HG03159 (cell line): Measurements from ENCODE around the gene C11orf24.
"Not testable (repeated sequence)": the region's sequence is repeated elsewhere in the genome, so short reads cannot be mapped to it uniquely, and the experiment has no call there.

Experiments
- ATAC-seq: cut with Tn5 transposase; IDR thresholded peaks from one replicate; pipeline ENCODE4 v1.9.1; 2021; ENCODE audit warnings: mild to moderate bottlenecking, moderate library complexity; ENCODE audit not compliant: unreplicated experiment

The C11orf24 gene

DNA sequence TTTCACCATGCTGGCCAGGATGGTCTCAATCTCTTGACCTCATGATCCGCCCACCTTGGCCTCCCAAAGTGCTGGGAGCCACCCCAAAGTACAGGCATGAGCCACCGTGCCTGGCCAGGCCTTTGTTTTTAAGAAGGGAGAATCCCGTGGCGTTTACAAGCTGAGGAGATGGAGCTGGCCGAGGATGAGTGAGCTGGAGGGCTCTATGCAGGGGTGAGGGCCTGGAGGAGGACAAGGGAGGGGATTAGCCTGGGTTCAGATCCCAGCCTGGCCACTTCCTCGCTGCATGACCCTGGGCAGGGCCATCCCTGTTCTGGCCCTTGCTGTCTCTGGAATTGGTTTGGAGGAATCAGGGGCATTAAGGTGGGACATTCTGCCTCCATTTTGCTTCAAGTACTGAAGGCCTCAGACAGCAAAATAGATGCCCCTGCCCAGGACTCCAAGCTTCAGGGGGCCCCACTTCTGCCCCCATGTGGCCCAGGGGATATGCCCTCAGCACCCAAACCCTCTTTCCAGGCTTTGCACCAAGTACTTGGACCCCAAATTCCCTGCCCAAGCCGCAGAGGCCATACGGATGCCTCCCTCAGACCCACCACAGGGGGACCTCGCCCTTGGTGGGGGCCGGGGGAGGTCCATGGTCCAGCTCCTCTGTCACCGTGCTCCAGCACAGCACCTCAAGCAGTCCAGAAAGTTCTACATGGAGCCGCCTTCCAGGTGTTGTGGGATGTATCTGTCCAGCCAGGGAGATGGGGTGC, 28.5 kb upstream of the C11orf24 start:
- ATAC-seq = no peak

DNA sequence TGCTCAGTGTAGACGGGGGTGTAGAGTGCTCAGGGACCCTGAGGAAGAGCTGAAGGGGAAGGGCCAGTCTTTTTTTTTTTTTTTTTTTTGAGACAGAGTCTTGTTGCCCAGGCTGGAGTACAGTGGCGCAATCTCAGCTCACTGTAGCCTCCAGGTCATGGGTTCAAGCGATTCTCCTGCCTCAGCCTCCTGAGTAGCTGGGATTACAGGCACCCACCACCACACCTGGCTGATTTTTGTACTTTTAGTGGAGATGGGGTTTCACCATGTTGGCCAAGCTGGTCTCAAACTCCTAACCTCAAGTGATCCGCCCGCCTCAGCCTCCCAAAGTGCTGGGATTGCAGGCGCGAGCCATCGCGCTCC, 27.7 kb upstream of the C11orf24 start:
- ATAC-seq = not testable (repeated sequence)

DNA sequence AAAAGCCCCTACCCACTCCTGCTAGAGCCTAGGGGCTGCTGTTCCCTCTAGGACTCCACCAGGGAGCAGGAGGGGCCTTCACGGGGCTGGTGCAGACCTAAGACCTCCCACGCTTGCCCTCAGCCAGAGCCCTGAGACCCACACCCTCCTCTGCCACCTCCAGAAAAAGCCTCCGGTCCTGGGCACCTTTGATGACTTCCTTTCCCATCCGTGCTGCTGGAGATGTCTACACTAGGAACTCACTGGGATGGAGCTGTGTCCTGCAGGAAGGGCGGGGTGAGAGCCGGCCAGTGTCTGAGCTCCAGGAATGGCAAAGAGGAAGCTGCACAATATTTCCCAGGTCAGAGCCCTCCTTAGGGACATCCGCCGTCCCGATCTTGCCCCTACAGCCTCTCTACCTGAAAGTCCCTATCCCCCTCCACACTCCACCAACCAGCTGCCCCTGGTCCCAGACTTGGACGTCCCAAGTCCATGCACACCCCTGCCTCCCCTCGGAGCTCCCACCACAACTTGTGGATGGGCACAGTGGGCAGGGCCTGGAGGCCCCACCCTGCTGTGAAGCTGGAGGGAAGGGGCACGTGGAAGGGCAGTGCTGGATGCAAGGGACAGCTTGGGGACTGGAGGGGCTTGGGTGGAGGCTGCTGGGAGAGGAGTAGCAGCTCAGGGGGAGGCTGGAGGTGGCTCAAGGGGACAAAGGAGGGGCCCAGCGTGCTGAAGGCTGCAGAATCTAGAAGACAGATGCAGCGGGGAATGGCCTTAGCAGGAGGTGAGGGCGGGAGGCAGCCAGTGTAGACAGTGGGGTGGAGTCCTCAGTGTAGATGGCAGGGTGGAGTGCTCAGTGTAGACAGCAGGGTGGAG, 27.1 kb upstream of the C11orf24 start:
- ATAC-seq = no peak

DNA sequence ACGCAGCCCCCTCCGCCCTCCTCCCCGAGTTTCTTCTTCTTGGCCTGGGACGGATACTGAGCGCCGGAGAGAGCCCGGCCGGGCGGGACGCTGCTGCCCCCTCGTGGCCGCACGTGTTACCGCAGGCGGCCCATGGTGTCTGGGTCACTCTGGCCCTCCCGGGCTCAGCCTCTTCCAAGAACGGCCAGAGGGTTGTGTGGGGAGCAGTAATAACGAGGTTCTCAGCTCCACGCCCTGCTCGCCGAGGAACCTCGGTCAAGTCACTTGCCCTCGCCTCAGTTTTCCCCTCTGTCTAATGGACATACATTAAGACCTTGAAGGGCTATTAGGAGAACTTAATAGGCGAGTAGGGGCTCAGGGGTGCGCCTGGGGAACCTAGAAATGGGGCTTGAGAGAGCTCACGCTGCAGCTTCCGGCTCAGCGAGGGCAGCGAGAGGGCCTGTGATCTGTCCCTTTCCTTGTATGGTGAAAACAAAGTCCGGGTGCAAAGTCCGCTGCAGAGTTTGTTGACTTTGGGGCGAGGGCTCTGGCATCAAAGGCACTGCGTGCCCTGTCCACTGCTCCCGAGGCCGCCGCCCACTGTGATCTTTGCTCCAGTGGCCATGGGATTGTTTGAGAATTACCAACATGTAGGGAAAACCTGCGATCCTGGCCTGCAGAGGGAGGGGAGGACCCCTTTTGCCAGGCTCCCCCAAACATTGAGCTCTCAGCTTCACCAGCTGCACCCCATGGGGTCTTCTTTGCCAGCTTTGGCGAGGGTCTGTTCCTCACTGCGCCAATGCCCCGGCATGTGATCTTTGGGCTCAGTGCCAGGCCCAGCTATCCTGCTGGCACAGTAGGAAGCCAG, 26.3 kb upstream of the C11orf24 start:
- peak; percentile 70 for ATAC-seq

DNA sequence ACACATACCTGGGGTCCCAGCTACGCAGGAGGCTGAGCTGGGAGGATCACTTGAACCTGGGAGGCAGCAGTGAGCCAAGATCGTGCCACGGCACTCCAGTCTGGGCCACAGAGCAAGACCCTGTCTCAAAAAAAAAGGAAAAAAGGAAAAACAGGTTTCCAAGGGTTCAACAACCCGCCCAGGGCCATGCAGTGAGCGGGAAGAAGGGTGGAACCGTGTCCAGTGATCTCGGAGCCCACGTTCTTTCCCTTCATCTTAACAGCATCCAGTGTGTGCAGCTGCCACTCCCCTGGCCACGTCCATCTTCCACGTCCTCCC, 25.7 kb upstream of the C11orf24 start:
- no peak for ATAC-seq

DNA sequence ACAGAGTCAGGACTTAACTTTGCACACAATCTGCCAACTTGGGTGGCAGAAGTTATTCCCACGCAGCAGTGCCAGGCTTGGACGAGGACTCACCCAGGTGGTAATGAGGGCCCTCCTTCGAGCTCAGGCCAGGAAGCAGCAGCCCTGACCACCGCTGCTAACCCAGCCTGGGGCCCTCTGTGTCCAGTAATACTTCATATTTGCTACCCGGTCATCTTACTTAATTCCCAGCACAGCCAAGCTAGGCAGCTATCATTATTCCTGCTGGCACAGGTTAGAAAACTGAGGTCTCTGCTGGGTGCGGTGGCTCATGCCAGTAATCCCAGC, 25.2 kb upstream of the C11orf24 start:
- ATAC-seq = no peak

DNA sequence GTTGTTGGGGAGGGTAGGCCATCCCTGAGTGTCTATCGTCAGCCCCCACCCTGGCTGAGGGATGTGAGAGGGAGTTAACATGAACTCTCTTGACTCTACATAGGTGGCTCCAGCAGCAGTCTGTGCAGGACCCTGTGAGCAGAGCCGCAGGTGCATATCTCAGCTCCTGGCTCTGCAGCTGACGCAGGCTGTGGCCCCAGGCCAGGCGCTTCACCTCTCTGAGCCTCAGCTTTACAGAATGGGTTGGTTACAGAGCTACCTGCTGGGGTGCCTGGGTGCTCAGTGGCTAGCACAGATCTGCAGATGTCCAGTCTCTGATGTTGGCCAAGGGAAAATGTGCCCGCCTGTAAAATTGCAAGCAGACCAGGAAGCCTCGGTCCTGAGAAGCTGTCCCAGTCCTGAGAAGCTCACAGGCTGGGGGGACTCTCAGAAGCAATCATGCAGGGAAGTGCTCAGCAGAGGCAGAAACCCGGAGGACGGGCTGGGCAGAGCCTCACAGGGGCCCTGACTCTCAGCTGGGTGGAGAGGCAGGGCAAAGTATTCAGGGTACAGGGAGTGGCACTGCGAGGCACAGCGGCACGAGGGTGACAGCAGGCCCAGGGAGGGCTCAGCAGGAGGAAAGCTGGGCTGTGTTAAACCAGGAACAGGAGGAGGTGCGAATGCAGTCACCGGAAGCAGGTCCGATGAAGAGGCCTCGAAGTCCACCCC, 24.7 kb upstream of the C11orf24 start:
- no peak for ATAC-seq

DNA sequence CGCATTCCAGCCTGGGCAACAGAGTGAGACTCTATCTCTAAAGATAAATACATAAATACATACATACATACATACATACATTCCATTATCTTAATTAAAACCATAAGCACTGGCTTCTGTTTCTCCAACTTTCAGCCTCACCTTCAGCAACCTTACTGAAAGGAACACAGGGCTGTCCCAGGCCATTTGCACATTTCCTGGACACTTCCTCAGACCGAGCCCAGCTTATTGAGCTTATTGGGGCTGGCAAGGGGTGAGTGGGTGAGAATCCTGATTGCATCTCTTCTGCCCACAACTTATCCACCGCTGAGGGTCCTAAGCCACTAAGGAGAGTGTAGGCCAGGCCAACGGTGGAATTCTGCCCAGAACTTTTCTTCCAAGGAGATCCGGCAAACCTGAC, 24.2 kb upstream of the C11orf24 start:
- no peak for ATAC-seq

DNA sequence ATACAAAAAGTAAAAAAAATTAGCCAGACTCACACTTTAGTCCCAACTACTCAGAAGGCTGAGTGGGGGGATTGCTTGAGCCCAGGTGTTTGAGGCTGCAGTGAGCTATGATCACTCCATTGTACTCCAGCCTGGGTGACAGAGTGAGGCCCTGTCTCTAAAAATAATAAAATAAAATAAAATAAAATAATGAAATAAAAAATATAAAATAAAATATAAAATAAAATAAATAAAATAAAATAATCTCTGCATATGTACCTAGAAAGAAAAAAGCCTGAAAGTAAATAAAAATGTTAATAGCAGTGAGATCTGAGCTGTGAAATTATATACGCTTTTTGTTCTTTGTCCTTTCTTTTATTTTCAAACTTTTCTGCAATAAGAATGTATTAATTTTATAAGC, 23.5 kb upstream of the C11orf24 start:
- no peak for ATAC-seq

DNA sequence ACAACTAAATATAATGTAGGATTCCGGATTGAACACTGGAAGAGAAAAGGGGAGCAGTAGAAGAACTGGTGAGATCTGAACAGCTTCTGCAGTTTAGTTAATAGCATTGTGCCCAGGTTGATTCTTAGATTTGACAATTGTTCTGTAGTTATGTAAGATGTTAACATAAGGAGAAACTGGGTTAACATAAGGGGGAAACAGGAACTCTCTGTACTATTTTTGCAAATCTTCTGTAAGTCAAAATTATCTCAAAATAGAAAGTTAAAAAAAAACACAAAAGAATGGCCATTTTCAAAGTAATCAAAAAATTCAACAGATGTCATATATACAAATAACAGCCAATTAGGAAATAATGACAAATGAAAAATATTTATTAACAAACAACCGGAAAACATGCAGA, 21.9 kb upstream of the C11orf24 start:
- ATAC-seq = no peak

DNA sequence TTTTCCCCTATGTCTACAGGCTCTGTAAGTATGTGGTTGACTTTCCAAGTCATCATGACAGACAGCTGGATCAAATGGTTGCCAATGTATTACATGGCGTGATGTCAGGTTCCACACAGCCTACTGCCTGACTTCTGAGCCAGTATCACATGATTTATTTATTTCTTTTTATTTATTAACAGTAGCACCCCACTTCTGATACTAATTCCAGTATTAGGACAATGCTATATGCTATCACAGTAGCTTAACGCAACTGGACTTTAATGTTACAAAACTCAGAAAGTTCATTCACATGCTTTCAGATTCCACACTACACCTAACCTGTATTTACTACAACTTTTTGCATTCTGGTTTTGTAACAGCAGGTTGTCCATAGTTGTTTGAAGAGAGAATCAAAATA, 17.7 kb upstream of the C11orf24 start:
- ATAC-seq = no peak

DNA sequence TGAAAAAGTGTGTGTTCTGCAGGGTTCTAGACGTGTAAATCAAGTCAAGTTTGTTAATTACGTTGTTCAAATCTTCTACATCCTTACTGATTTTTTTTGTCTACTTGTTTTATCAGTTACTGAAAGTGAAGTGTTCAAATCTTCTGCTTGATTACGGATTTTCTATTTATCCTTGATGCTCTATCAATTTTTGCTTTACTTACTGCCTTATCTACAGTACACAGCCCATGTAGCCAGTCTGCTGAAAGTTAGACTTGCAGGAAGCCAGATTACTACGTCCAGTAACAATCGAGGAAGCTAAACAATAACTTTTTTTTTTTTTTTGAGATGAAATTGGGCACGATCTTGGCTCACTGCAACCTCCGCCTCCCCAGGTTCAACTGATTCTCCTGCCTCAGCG, 15.6 kb upstream of the C11orf24 start:
- no peak for ATAC-seq

DNA sequence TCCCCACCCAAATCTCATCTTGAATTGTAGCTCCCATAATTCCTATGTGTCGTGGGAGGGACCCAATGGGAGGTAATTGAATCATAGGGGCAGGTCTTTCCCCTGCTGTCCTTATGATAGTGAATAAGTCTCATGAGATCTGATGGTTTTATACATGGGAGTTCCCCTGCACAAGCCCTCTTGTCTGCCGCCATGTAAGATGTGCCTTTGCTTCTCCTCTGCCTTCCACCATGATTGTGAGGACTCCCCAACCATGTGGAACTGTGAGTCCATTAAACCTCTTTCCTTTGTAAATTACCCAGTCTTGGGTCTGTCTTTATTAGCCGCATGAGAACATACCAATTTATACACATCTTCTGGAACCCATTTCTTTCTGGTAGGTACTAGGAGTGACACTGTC, 12.8 kb upstream of the C11orf24 start:
- not testable (repeated sequence) for ATAC-seq

DNA sequence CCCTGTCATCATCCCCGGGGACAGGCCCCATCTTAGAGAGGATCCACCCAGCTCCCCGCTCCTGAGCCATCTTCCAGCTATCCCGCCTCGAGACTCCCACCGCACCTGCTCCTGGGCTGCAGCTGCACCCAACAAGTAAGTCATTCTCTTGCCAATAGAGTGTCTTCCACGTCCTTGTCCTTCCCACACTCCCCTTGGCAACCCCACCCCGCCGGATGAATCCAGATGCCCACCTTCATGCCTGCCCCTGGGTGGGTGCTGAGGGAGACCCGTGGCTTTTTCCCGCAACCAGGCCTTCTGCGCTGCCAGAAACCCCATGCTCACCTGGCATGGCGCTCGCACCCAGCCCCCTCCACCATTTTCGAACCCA, 11.1 kb upstream of the C11orf24 start:
- no peak for ATAC-seq

DNA sequence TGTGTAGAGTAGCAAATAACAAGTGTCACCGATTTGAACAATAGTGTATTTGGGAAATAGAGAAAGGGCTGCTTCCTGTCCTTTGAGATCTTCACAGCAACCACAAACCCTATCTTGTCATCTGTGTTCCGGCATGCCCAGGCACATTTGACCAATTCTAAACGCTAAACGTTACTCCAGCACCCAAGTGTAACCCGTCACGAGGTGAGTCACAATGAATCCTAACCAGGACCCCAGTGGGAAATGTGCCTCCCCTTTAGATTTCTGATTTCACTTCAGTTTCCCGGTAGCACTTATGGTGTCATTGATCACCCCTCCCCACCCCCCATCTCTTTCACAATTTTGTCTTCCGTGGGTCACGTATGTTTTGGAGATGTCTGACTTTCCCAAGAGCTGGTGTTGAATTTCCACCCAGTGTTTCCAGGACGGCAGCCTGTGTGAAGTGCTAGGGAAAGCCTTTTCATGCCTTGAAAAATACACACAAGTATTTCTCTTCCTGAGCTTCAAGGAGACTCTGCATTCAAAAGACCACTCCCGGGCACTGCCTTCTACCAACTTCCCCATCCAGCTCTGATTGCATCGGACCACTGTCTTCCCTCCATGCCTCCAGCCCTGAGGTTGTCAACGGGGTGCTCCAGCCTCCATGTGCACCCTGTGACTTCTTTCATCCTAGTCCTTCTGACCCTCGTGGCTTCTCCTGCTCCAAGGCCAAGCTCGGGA, 10.5 kb upstream of the C11orf24 start:
- no peak for ATAC-seq

DNA sequence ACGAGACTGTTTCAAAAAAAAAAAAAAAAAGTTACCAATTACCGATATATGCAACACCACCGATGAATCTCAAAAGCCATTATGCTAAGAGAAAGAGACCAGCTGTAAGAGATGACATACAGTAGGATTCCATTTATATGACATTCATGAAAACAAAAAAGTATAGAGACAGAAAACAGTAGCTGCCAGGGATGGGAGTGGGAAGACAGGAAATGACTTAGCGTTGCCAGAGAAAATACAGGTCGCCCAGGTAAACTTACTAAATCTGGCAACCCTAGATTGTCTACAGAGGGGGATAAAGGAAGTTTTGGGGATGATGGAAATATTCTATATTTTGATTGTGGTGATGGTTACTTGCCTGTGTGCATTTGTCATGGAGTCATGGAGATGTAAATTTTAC, 7.9 kb upstream of the C11orf24 start:
- ATAC-seq = no peak

DNA sequence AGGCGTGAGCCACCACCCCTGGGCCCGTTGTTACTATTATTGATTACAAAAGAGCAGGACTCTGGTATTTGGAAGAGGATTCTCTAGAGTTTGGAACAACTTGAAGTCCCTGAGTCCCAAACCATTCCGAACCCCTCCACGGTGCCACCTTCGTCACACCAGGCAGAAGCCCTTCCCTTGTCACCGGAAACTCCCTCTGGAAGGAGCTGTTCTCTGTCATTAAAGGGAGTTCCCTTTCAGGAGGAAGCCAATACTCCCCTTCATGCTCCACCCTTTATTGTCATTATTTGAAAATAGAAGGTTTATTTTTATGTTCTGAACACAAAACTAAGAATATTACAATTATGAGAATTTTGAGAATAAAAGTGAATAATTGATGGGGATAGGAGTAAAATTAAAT, 5.1 kb upstream of the C11orf24 start:
- no peak for ATAC-seq

DNA sequence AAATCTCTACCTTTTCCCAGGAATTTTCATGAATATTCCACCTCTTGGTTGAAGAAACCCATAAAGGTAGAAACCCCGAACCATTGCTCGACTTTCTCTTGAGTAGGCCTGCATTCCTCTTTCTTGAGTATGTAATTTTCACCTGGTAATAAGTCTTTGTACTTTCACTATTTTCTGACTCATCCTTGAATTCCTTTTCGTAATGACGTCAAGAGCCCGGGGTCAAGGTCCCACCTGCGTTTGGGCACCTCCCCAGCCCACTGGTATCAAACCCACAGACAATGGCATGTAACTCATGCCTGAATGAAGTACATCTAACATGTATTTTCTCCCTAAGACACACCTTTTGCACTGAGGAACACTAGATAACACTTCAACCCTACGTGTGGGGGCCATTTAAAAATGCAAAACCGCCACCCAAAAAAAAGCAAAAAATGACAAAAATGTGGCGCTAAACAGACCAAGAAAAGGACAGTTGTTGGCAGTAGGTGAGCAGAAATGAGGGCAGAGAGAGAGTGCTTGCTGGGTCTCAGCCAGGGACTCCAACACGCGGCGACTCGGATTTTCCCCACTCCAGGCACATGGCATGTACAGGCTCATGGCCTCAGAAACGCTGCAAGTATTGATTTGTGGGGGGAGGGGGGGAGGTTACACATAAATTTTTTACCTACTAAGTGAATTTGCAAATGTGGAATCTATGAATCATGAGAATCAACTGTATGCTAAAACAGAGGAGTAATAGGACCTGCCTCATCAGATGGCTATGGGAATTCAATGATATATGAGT, 4.1 kb upstream of the C11orf24 start:
- ATAC-seq = no peak

DNA sequence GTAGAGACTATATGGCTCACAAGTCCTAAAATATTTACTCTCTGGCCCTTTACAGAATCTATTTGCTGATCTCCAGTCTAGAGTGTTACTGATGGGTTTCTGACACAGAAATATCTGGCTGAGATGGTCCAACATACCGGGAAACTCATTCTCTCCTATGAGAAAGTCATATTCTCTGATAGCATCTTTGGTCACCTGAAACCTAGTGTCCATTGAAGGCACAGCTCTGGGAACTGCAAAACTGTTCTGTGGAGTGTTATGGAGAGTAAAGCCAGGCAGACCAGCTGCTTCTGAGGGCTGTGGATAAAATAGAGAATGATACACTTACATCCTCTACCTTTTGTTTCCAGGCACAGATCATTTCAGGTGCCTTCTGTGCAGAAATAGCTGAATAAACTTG, 2.5 kb upstream of the C11orf24 start:
- ATAC-seq = no peak
